HepG2 (cell line): ENCODE data around the gene OSBPL2. TPM values are rescaled to one million over a fixed set of nuclear protein-coding genes. Genes with fewer than 3 reads are reported as not detected.

Experiments used
- CAMTA2 ChIP-seq: sonication (generic); formaldehyde crosslinking; IDR thresholded peaks from 2 replicates; pipeline ENCODE4 v1.4.0; 2020; ENCODE audit warnings: mild to moderate bottlenecking, missing genetic modification reagents, borderline replicate concordance
- ELF1 ChIP-seq: sonication (generic); formaldehyde crosslinking; IDR thresholded peaks from 2 replicates; pipeline ENCODE4 v1.4.0; 2020; ENCODE audit warnings: missing genetic modification reagents
- GABPA ChIP-seq, 2 experiments: IDR thresholded peaks; 2 replicates each; pipeline ENCODE4 v1.6.1; 2011 to 2016; ENCODE audit warnings: low read depth in 2 of 2, low read length in 1 of 2, missing biosample characterization in 1 of 2, missing genetic modification characterization in 1 of 2
- GATAD1 ChIP-seq: IDR thresholded peaks from 2 replicates; pipeline ENCODE4 v1.6.1; 2016; ENCODE audit warnings: missing genetic modification reagents, missing compliant biosample characterization
- GLMP ChIP-seq: sonication (generic); formaldehyde crosslinking; IDR thresholded peaks from 2 replicates; pipeline ENCODE4 v1.9.0; 2021; ENCODE audit warnings: missing genetic modification reagents, mild to moderate bottlenecking, borderline replicate concordance
- KDM6A ChIP-seq: IDR thresholded peaks from 2 replicates; pipeline ENCODE4 v1.6.1; 2016; ENCODE audit warnings: low read depth
- MIER2 ChIP-seq: IDR thresholded peaks from 2 replicates; pipeline ENCODE4 v1.6.1; 2016; ENCODE audit warnings: missing biosample characterization, missing genetic modification reagents
- NCOA1 ChIP-seq: sonication (generic); formaldehyde crosslinking; IDR thresholded peaks from 2 replicates; pipeline ENCODE4 v1.9.0; 2021; ENCODE audit warnings: missing genetic modification reagents
- NFKBIZ ChIP-seq: IDR thresholded peaks from 2 replicates; pipeline ENCODE4 v1.6.1; 2018; ENCODE audit warnings: missing genetic modification reagents, missing compliant biosample characterization
- POLR2AphosphoS5 ChIP-seq: IDR thresholded peaks from 2 replicates; pipeline ENCODE4 v1.6.1; 2012; ENCODE audit warnings: low read depth, low read length
- PTBP1 ChIP-seq: fragments of 200-400 bp; formaldehyde crosslinking; IDR thresholded peaks from 2 replicates; pipeline ENCODE4 v1.6.1; 2018; ENCODE audit warnings: low read length, low read depth; ENCODE audit not compliant: poor library complexity, severe bottlenecking
- TBP ChIP-seq: sonication (generic); formaldehyde crosslinking; IDR thresholded peaks from 2 replicates; pipeline ENCODE4 v1.5.0; 2020; ENCODE audit warnings: missing genetic modification reagents
- TEF ChIP-seq: sonication (generic); formaldehyde crosslinking; IDR thresholded peaks from 2 replicates; pipeline ENCODE4 v1.5.0; 2020; ENCODE audit warnings: missing genetic modification reagents
- ZNF12 ChIP-seq: sonication (generic); formaldehyde crosslinking; IDR thresholded peaks from 2 replicates; pipeline ENCODE4 v1.5.0; 2020; ENCODE audit warnings: missing genetic modification reagents
- ZNF18 ChIP-seq: sonication (generic); formaldehyde crosslinking; IDR thresholded peaks from 2 replicates; pipeline ENCODE4 v1.8.0; 2022; ENCODE audit warnings: mild to moderate bottlenecking, missing genetic modification reagents; ENCODE audit not compliant: insufficient replicate concordance
- ZNF24 ChIP-seq: fragments of 450-650 bp; IDR thresholded peaks from 2 replicates; pipeline ENCODE4 v1.6.1; 2017; ENCODE audit warnings: antibody characterized with exemption, mild to moderate bottlenecking
- ZNF329 ChIP-seq: sonication (generic); formaldehyde crosslinking; IDR thresholded peaks from 2 replicates; pipeline ENCODE4 v1.9.0; 2021; ENCODE audit warnings: low read depth, mild to moderate bottlenecking, missing genetic modification reagents
- ZNF337 ChIP-seq: sonication (generic); formaldehyde crosslinking; IDR thresholded peaks from 2 replicates; pipeline ENCODE4 v1.5.1; 2020; ENCODE audit warnings: missing genetic modification reagents, low read depth, mild to moderate bottlenecking, borderline replicate concordance
- ZNF383 ChIP-seq: sonication (generic); formaldehyde crosslinking; IDR thresholded peaks from 2 replicates; pipeline ENCODE4 v1.4.0; 2020; ENCODE audit warnings: missing genetic modification reagents, mild to moderate bottlenecking, borderline replicate concordance
- ZNF460 ChIP-seq: sonication (generic); formaldehyde crosslinking; IDR thresholded peaks from 2 replicates; pipeline ENCODE4 v1.5.1; 2020; ENCODE audit warnings: missing genetic modification reagents, mild to moderate bottlenecking, borderline replicate concordance
- ZNF549 ChIP-seq: sonication (generic); formaldehyde crosslinking; IDR thresholded peaks from 2 replicates; pipeline ENCODE4 v1.5.0; 2020; ENCODE audit warnings: missing genetic modification reagents
- ZNF674 ChIP-seq: sonication (generic); formaldehyde crosslinking; IDR thresholded peaks from 2 replicates; pipeline ENCODE4 v1.5.0; 2020; ENCODE audit warnings: low read depth, mild to moderate bottlenecking, missing genetic modification reagents
- polyA plus RNA-seq, 8 experiments: library from polyadenylated mRNA; depleted of rRNA in 3 of 8; stranded (reverse) in 7 of 8; unstranded in 1 of 8; fragments of >200 nt; fragmentation: Illumina TruSeq in 4 of 8; extraction: Trizol in 4 of 8; gene quantifications; 2 replicates each; pipeline versions ENCODE4 v1.2.1 to v1.2.3, GENCODE V29; 2011 to 2016; ENCODE audit warnings: low read depth in 4 of 8, missing spikeins in 1 of 8, mixed read lengths in 1 of 8; ENCODE audit not compliant: insufficient read depth in 1 of 8
- total RNA-seq, 5 experiments: library from RNA; depleted of rRNA; stranded (reverse); fragments of >200 nt; fragmentation: Illumina TruSeq; extraction: Trizol; gene quantifications; 2 replicates each; pipeline ENCODE4 v1.2.3, GENCODE V29; 2016; ENCODE audit warnings: low read depth in 1 of 5
- TF ChIP-seq, protein P1 (sequence below): sonication (generic); formaldehyde crosslinking; IDR thresholded peaks from 2 replicates; pipeline ENCODE4 v1.5.0; 2020; ENCODE audit warnings: missing genetic modification reagents, mild to moderate bottlenecking, borderline replicate concordance
- TF ChIP-seq, protein P2 (sequence below): sonication (generic); formaldehyde crosslinking; IDR thresholded peaks from 2 replicates; pipeline ENCODE4 v1.9.0; 2021; ENCODE audit warnings: missing genetic modification reagents, mild to moderate bottlenecking, borderline replicate concordance

Gene OSBPL2
- total and polyA plus RNA-seq, 2 of the 13 experiments (the other 11 are each of a cell fraction or from before 2014, with no cell fraction given) = 18.5 to 37.4 TPM

DNA sequence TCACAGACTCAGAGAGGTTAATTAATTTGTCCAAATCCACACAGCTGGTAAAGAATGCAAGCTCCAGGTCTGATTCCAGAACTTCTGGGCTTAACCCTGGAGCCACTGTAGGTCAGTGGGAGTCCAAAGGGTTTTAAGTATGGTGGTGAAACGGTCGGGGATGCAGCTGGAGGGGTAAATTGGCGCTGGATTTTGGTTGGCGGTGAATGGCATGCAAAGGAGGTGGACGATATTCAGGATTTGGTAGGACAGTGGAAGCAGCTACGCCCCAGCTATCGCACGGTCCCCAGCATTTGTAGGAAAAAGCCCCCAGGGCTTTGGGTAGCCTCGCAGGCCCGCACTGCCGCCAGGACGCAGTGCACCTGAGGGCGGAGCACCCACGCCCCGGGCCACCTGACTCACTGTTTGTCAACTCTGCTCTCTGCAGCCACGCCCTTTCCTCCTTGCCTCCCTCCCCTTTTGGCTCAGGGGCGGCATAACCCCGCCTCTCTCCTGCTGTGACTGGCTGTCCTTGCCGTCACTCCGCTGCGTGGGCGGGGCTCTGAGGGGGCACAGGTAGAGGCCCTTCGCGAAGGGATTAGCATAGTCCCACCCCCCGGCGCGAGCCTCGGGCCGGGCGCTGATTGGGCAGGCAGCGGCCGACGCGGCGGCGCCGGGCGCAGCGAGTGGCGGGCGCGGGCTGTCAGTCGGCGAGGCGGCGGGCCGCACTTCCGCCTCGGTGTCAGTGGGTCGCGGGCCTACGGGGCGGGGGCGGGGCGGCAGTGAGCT lies at the start of gene OSBPL2 (continued):
- TF ChIP-seq ZNF18 (CRISPR knock-in tag) = no peak
- TF ChIP-seq ZNF383 = no peak
- TF ChIP-seq ZNF674 (CRISPR knock-in tag) = no peak
- no peak for TF ChIP-seq ZNF12 (CRISPR knock-in tag)
- TF ChIP-seq ZNF549 = no peak
- TF ChIP-seq, protein P1, sequence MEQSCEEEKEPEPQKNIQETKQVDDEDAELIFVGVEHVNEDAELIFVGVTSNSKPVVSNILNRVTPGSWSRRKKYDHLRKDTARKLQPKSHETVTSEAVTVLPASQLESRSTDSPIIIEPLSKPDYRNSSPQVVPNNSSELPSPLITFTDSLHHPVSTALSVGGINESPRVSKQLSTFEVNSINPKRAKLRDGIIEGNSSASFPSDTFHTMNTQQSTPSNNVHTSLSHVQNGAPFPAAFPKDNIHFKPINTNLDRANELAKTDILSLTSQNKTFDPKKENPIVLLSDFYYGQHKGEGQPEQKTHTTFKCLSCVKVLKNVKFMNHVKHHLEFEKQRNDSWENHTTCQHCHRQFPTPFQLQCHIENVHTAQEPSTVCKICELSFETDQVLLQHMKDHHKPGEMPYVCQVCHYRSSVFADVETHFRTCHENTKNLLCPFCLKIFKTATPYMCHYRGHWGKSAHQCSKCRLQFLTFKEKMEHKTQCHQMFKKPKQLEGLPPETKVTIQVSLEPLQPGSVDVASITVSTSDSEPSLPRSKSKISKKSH (CRISPR knock-in tag) = 0 out of 2 replicates have a peak, but pooled peaks have one; percentile 23
- no peak for TF ChIP-seq GLMP
- TF ChIP-seq GABPA (IDR thresholded peaks at IDR 0.05; ENCODE audit: low read depth, low read length) = peak; percentile 86
- TF ChIP-seq GABPA (CRISPR knock-in tag; IDR thresholded peaks at IDR 0.05; ENCODE audit: low read depth) = peak; percentile 86
- no peak; the same call in 1 of the 2 replicates for TF ChIP-seq CAMTA2 (CRISPR knock-in tag)
- TF ChIP-seq ZNF337 = no peak
- no peak for TF ChIP-seq MIER2 (CRISPR knock-in tag)
- TF ChIP-seq ZNF24 = no peak
- TF ChIP-seq NCOA1 (CRISPR knock-in tag) = no peak
- TF ChIP-seq ZNF460 = no peak
- TF ChIP-seq, protein P2, sequence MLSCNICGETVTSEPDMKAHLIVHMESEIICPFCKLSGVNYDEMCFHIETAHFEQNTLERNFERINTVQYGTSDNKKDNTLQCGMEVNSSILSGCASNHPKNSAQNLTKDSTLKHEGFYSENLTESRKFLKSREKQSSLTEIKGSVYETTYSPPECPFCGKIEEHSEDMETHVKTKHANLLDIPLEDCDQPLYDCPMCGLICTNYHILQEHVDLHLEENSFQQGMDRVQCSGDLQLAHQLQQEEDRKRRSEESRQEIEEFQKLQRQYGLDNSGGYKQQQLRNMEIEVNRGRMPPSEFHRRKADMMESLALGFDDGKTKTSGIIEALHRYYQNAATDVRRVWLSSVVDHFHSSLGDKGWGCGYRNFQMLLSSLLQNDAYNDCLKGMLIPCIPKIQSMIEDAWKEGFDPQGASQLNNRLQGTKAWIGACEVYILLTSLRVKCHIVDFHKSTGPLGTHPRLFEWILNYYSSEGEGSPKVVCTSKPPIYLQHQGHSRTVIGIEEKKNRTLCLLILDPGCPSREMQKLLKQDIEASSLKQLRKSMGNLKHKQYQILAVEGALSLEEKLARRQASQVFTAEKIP = no peak
- no peak for TF ChIP-seq ZNF329 (CRISPR knock-in tag)
- no peak for TF ChIP-seq TBP (CRISPR knock-in tag)
- TF ChIP-seq KDM6A (CRISPR knock-in tag) = no peak
- TF ChIP-seq PTBP1 = peak; percentile 28
- peak; percentile 78 for TF ChIP-seq GATAD1 (CRISPR knock-in tag)
- TF ChIP-seq ELF1 (CRISPR knock-in tag) = peak; percentile 56
- TF ChIP-seq TEF = no peak
- TF ChIP-seq NFKBIZ = peak; percentile 65; the same call in 1 of the 2 replicates
- no peak for TF ChIP-seq POLR2AphosphoS5
